GM12878 (cell line): Measurements from ENCODE around the gene ABL1. TPM values are rescaled to one million over a fixed set of nuclear protein-coding genes. Genes with fewer than 3 reads are reported as not detected.

ENCODE experiments used
- ATAC-seq: fragments of 200-7000 bp; cut with Tn5 transposase; 3 replicates; pipeline ENCODE4 v1.9.1; 2020; ENCODE audit warnings: mild to moderate bottlenecking, moderate library complexity
- BruUV-seq: library from RNA; stranded (reverse); fragments of 400-500 nt; replicated peaks from 2 replicates; lab custom pipeline; 2021; lab: Mats Ljungman, UMichigan
- CTCF ChIA-PET: fragments of 300-600 bp; sonication (Branson Sonifier 250); formaldehyde crosslinking; extraction: SDS; loops from one replicate; lab custom pipeline; 2021; ENCODE audit warnings: inconsistent platforms; lab: Yijun Ruan, JAX
- POLR2A ChIA-PET: fragments of 350-600 bp; formaldehyde crosslinking; extraction: SDS; loops from one replicate; lab custom pipeline; 2021; ENCODE audit warnings: inconsistent platforms; lab: Charles Lee
- RAD21 ChIA-PET: fragments of 300-600 bp; sonication (Branson Sonifier 250); formaldehyde crosslinking; loops from one replicate; lab custom pipeline; 2023; ENCODE audit warnings: antibody characterized with exemption; ENCODE audit not compliant: unreplicated experiment; lab: Charles Lee
- SMC1A ChIA-PET: fragments of 300-600 bp; sonication (Branson Sonifier 250); formaldehyde crosslinking; loops from one replicate; lab custom pipeline; 2023; ENCODE audit not compliant: unreplicated experiment, uncharacterized antibody; lab: Charles Lee
- DNase-seq: peaks from one replicate; pipeline ENCODE4 v3.0.0-alpha.2; 2011; ENCODE audit warnings: low read depth, low spot score
- FAIRE-seq: peaks from 3 replicates; lab custom pipeline; 2011; peaks lifted over from hg19 to GRCh38; lab: Jason Lieb, UNC
- H2AFZ ChIP-seq: 2 replicates; pipeline ENCODE4 v1.6.0; 2011; ENCODE audit warnings: low read depth, low read length, control low read depth; ENCODE audit not compliant: control insufficient read depth
- H3K27ac ChIP-seq: 2 replicates; pipeline ENCODE4 v1.5.1; 2011; ENCODE audit warnings: control low read depth; ENCODE audit not compliant: control insufficient read depth, insufficient read depth
- H3K27me3 ChIP-seq, 2 experiments: replicated peaks in 1 of 2; 2 replicates each; pipeline versions ENCODE4 v1.6.0 to v1.6.1; 2011; ENCODE audit warnings: low read length in 1 of 2; ENCODE audit not compliant: control insufficient read depth in 2 of 2, insufficient read depth in 2 of 2
- H3K36me3 ChIP-seq, 2 experiments: 2 replicates each; pipeline ENCODE4 v1.5.1; 2011; ENCODE audit warnings: low read length in 1 of 2; ENCODE audit not compliant: control insufficient read depth in 2 of 2, insufficient read depth in 2 of 2
- H3K4me1 ChIP-seq: 2 replicates; pipeline ENCODE4 v1.6.1; 2011; ENCODE audit warnings: mild to moderate bottlenecking, low read length, moderate library complexity, mixed read lengths; ENCODE audit not compliant: control insufficient read depth, insufficient read depth
- H3K4me2 ChIP-seq: 2 replicates; pipeline ENCODE4 v1.6.0; 2011; ENCODE audit warnings: control low read depth; ENCODE audit not compliant: control insufficient read depth, insufficient read depth
- H3K4me3 ChIP-seq: fragments of 200-600 bp; sonication (generic); 2 replicates; pipeline ENCODE4 v1.5.1; 2016
- H3K79me2 ChIP-seq: 2 replicates; pipeline ENCODE4 v1.6.0; 2011; ENCODE audit warnings: low read length; ENCODE audit not compliant: control insufficient read depth, insufficient read depth
- H3K9ac ChIP-seq: 2 replicates; pipeline ENCODE4 v1.8.0; 2011; ENCODE audit warnings: low read length, control low read depth, mixed read lengths; ENCODE audit not compliant: control insufficient read depth, insufficient read depth
- H3K9me3 ChIP-seq: replicated peaks from 3 replicates; pipeline ENCODE4 v1.5.1; 2011; ENCODE audit warnings: mild to moderate bottlenecking, low read length; ENCODE audit not compliant: control insufficient read depth, insufficient read depth
- H4K20me1 ChIP-seq: 2 replicates; pipeline ENCODE4 v1.6.0; 2011; ENCODE audit not compliant: control insufficient read depth, insufficient read depth
- JUND ChIP-seq: IDR thresholded peaks from 2 replicates; pipeline ENCODE4 v1.6.1; 2012; ENCODE audit warnings: low read depth, mild to moderate bottlenecking, low read length, improper control_type of control experiment, moderate library complexity
- NBN ChIP-seq: fragments of 450-650 bp; IDR thresholded peaks from 2 replicates; pipeline ENCODE4 v1.6.1; 2016
- SMAD1 ChIP-seq: fragments of 450-650 bp; IDR thresholded peaks from 2 replicates; pipeline ENCODE4 v1.6.1; 2018; ENCODE audit warnings: mild to moderate bottlenecking, low read depth; ENCODE audit not compliant: partially characterized antibody
- WGBS: methylation state at CpG from one replicate; pipeline ENCODE4 v1.1.6; 2016; ENCODE audit warnings: low lambda C conversion rate; ENCODE audit not compliant: insufficient replicate concordance, insufficient coverage; ENCODE audit errors: missing lambda C conversion rate; 5-methylcytosine and 5-hydroxymethylcytosine counted together
- in situ Hi-C: fragments of 300-500 bp; cut with MboI; formaldehyde crosslinking; loops from 9 replicates; pipeline ENCODE4 v1.14.3; 2018; ENCODE audit warnings: mixed read lengths
- intact Hi-C: fragments of 100-400 bp; cut with micrococcal nuclease; formaldehyde crosslinking; loops from one replicate; pipeline ENCODE4 v1.14.2; 2022; ENCODE audit not compliant: unreplicated experiment
- polyA plus RNA-seq, 11 experiments: library from polyadenylated mRNA; depleted of rRNA in 4 of 11; unstranded in 6 of 11; stranded (reverse) in 5 of 11; fragments of >200 nt; fragmentation: Nextera tagmentation in 4 of 11; fragmentation: Illumina TruSeq in 1 of 11; extraction: Ambion mirVana in 4 of 11; extraction: Trizol in 1 of 11; gene quantifications; 1 replicate in 1 of 11; 2 replicates in 10 of 11; pipeline versions ENCODE4 v1.2.1 to v1.2.3, GENCODE V29; 2011 to 2016; ENCODE audit warnings: inconsistent platforms in 2 of 11, missing spikeins in 2 of 11, low read depth in 1 of 11
- total RNA-seq, 4 experiments: library from RNA; depleted of rRNA in 3 of 4; stranded (reverse); fragments of >200 nt in 3 of 4; fragmentation: Illumina TruSeq in 1 of 4; extraction: Trizol in 1 of 4; gene quantifications; 2 replicates each; pipeline versions ENCODE4 v1.2.1 to v1.2.3, GENCODE V29; 2013 to 2021
- TF ChIP-seq, protein P1 (sequence below), 3 experiments: IDR thresholded peaks in 2 of 3; conservative IDR thresholded peaks in 1 of 3; 2 replicates each; pipeline ENCODE4 v1.5.1; 2011; ENCODE audit warnings: low read depth in 3 of 3, low read length in 3 of 3, mild to moderate bottlenecking in 3 of 3, control low read depth in 2 of 3, moderate library complexity in 2 of 3, inconsistent platforms in 1 of 3, mixed read lengths in 1 of 3; ENCODE audit not compliant: control insufficient read depth in 2 of 3, insufficient read depth in 1 of 3; ENCODE audit errors: extremely low read depth in 1 of 3
- TF ChIP-seq, protein P2 (sequence below): fragments of 450-650 bp; formaldehyde crosslinking; IDR thresholded peaks from 2 replicates; pipeline ENCODE4 v1.4.0; 2022; ENCODE audit warnings: mild to moderate bottlenecking, moderate library complexity
- TF ChIP-seq, protein P3 (sequence below): fragments of 450-650 bp; IDR thresholded peaks from 2 replicates; pipeline ENCODE4 v1.6.1; 2018; ENCODE audit warnings: mild to moderate bottlenecking, low read depth, moderate library complexity; ENCODE audit not compliant: partially characterized antibody

Gene ABL1
- total and polyA plus RNA-seq, 10 of the 15 experiments (the other 5 are each of a cell fraction or from before 2014, with no cell fraction given): 0.79 to 51.5 (median 16.3) TPM

DNA sequence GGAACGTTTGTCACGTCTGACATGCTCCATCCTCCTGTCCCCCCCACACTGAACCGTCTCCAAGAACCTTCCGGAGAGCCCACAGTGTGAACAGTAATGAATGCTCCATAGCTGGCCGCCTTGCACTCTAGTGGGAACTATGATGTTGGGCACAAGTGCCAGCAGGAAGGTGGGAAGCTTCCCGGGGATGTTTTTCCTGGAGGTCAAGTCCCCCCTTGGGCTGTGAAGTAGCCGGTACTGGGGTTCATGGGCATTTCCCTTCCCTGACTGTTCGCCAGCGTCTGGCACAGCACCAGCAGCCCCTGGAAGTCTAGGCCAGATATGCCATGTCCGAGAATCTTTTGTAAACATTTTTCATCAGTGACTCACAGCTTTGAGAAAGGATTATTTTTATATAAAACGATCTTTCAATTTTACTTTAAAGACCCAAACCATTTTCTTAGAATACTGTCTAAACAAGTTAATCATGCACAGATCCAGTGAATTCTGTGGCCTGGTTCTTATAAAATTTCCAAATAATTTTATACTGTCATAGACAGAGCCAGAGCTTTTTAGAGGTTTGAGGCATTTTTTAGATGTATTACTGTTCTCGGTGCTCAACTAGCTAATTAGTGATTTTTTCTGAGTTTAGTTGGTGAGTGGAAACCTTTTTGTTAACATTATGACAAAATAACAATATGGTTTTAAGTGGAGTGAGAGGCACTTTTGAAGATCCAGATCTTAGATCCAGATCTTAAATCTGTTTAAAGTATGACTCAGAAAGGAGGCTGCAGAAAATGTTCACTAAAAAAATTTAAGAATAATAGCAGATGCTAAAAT is 11.6 kb downstream of the ABL1 start (continued):
- TF ChIP-seq, protein P1, sequence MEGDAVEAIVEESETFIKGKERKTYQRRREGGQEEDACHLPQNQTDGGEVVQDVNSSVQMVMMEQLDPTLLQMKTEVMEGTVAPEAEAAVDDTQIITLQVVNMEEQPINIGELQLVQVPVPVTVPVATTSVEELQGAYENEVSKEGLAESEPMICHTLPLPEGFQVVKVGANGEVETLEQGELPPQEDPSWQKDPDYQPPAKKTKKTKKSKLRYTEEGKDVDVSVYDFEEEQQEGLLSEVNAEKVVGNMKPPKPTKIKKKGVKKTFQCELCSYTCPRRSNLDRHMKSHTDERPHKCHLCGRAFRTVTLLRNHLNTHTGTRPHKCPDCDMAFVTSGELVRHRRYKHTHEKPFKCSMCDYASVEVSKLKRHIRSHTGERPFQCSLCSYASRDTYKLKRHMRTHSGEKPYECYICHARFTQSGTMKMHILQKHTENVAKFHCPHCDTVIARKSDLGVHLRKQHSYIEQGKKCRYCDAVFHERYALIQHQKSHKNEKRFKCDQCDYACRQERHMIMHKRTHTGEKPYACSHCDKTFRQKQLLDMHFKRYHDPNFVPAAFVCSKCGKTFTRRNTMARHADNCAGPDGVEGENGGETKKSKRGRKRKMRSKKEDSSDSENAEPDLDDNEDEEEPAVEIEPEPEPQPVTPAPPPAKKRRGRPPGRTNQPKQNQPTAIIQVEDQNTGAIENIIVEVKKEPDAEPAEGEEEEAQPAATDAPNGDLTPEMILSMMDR (IDR thresholded peaks at IDR 0.05 in 2 of 3, conservative IDR thresholded peaks at IDR 0.05 in 1 of 3; ENCODE audit: control insufficient read depth in 2 of 3, extremely low read depth in 1 of 3, insufficient read depth in 1 of 3, low read depth in 3 of 3, low read length in 3 of 3): no peak
- TF ChIP-seq NBN: no peak
- TF ChIP-seq JUND: no peak

DNA sequence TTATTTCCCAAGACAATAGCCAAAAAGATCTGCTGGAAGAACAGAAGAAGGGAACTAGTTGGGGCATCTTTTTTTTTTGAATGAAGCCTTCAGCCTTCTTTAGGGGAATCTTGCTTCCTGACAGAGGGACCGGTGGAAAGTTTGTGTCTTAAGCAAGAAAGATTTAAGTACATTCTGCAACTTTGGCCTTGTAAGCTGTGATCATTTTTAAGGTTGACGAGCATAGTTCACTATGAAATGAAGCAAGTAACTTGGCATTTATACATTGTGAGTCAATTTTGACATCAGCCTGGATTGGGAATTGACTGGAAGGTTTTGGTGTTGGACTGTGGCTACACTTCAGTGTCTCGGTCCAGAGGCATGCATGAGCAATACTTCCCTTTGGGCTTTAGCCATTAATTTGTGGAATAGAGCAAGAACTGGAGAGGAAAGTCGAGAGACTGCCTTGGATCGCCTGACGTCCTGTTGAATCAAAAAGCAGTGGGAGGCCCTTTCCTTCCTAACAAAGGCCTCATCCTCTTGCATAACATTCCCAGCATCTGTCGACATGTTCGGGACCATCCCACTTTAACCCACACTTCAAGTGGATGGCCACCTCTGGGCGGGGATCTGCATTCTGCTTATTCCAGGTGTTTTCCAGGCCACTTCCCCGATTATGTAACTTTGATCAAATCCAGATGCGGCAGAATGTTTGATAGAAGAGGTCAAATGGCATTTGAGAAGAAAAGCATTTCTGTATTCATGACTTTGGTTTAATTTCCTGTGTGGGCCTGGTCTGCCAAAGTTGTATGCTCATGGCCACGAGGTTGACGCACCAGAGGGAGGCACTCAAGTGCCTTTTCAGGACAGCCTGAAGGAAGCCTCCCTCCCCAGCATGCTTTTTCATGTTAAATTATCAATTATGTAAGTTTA is 12.5 kb downstream of the ABL1 start:
- H2AFZ ChIP-seq: no peak overlapping the region
- no peaks in the 10 kb centered on the region; a peak in 2 of 4 replicates for H3K36me3 ChIP-seq
- ChIA-PET CTCF (interaction anchor here (0.8 to 2.4 kb wide), 2 partner anchors 11 to 17 kb away, joined by 3 to 8 read pairs; no protein-coding TSS in a partner anchor), POLR2A (no interaction called here), SMC1A (no interaction called here), RAD21 (no interaction called here)
- BruUV-seq: no TSS peak
- in situ Hi-C loops (no loop called here), intact Hi-C loops (no loop called here)
- no peaks in the 10 kb centered on the region for H4K20me1 ChIP-seq
- H3K4me2 ChIP-seq: no peak overlapping the region
- H3K27me3 ChIP-seq: no peaks in the 10 kb centered on the region
- no peak for DNase-seq
- no peak for ATAC-seq
- no peak for FAIRE-seq
- WGBS: 93% methylated on average over 13 of the region's 13 CpGs
- TF ChIP-seq SMAD1: no peak
- TF ChIP-seq, protein P2, sequence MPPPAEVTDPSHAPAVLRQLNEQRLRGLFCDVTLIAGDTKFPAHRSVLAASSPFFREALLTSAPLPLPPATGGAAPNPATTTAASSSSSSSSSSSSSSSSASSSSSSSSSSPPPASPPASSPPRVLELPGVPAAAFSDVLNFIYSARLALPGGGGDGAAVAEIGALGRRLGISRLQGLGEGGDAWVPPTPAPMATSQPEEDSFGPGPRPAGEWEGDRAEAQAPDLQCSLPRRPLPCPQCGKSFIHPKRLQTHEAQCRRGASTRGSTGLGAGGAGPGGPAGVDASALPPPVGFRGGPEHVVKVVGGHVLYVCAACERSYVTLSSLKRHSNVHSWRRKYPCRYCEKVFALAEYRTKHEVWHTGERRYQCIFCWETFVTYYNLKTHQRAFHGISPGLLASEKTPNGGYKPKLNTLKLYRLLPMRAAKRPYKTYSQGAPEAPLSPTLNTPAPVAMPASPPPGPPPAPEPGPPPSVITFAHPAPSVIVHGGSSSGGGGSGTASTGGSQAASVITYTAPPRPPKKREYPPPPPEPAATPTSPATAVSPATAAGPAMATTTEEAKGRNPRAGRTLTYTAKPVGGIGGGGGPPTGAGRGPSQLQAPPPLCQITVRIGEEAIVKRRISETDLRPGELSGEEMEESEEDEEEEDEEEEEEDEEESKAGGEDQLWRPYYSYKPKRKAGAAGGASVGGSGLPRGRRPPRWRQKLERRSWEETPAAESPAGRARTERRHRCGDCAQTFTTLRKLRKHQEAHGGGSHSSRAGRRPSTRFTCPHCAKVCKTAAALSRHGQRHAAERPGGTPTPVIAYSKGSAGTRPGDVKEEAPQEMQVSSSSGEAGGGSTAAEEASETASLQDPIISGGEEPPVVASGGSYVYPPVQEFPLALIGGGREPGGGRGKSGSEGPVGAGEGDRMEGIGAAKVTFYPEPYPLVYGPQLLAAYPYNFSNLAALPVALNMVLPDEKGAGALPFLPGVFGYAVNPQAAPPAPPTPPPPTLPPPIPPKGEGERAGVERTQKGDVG (CRISPR knock-in tag): no peak
- TF ChIP-seq, protein P3, sequence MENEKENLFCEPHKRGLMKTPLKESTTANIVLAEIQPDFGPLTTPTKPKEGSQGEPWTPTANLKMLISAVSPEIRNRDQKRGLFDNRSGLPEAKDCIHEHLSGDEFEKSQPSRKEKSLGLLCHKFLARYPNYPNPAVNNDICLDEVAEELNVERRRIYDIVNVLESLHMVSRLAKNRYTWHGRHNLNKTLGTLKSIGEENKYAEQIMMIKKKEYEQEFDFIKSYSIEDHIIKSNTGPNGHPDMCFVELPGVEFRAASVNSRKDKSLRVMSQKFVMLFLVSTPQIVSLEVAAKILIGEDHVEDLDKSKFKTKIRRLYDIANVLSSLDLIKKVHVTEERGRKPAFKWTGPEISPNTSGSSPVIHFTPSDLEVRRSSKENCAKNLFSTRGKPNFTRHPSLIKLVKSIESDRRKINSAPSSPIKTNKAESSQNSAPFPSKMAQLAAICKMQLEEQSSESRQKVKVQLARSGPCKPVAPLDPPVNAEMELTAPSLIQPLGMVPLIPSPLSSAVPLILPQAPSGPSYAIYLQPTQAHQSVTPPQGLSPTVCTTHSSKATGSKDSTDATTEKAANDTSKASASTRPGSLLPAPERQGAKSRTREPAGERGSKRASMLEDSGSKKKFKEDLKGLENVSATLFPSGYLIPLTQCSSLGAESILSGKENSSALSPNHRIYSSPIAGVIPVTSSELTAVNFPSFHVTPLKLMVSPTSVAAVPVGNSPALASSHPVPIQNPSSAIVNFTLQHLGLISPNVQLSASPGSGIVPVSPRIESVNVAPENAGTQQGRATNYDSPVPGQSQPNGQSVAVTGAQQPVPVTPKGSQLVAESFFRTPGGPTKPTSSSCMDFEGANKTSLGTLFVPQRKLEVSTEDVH: no peak
- H3K9ac ChIP-seq: no peak overlapping the region
- H3K27ac ChIP-seq: no peak overlapping the region
- peaks cover 8% of the 10 kb centered on the region for H3K79me2 ChIP-seq
- H3K4me1 ChIP-seq: no peaks in the 10 kb centered on the region
- no peak overlapping the region for H3K4me3 ChIP-seq
- H3K9me3 ChIP-seq: no peaks in the 10 kb centered on the region
